DMS53 (cell line): ENCODE results near the gene HS2ST1.
"Not testable (repeated sequence)": the region's sequence is repeated elsewhere in the genome, so short reads cannot be mapped to it uniquely, and the experiment has no call there.

Experiments
- DNase-seq: peaks from one replicate; lab custom pipeline; 2025; lab: John Stamatoyannopoulos, UW

HS2ST1 gene

DNA sequence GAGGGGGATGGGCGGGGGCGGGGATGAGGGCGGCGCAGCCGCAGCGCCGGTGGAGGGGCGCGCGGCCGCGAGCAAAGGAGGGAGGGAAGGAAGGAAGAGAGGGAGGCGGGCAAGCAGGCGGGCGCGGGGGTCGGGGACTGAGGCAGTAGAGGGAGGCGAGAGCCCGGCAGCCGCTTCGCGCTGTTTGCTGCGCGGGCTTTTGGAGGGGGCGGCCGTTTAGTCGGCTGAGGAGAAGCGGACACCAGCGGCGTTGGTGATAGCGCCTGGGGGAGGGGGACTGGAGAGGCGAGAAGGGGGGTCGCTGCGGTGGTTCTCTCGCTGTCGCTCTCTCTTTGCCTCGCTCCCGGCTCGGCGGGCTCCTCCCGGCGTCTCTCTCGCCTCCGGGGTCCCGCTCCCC, at the start of gene HS2ST1:
TSS of gene HS2ST1 (plus strand) at position 35 of the 397 bp plus-strand sequence.
- DNase-seq: no peak

DNA sequence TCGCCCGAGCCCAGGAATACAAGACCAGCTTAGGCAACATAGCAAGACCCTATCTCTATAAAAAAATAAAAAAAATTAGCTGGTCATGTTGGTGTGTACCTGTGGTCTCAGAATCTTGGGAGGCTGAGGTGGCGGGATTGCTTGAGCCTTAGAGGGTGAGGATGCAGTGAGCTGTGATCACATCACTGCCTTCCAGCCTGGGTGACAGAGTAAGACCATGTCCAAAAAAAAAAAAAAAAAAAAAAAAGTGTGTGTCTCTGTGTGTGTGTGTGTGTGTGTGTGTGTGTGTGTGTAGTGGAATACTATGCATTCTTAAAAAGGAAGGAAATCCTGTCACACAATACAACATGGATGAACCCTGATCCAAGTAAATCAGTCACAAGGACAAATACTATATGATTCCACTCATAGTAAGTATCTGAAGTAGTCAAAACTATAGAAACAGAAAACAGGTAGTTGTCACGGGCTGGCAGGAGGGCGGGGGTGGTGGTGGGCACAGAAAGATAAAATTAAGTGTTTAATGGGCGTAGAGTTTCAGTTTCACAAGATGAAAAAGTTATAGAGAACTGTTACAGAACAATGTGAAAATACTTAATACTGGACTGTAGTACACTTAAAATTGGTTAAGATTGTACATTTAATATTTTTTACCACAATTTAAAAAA, 48.3 kb upstream of the HS2ST1 start:
- no peak for DNase-seq

DNA sequence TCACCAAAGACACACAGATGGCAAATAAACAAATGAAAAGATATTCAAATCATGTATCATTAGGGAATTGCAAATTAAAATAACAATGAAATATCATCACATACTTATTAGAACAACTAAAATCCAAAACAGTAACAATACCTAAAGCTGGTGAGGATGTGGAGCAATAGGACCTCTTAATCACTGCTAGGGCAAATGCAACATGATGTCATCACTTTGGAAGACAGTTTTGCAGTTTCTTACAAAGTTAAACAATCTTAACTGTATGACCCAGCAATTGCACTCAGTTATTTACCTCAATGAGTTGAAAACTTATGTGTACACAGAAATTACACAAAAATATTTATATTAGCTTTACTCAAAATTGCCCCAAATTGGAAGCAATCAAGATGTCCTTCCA, 47.8 kb upstream of the HS2ST1 start:
- DNase-seq: no peak

DNA sequence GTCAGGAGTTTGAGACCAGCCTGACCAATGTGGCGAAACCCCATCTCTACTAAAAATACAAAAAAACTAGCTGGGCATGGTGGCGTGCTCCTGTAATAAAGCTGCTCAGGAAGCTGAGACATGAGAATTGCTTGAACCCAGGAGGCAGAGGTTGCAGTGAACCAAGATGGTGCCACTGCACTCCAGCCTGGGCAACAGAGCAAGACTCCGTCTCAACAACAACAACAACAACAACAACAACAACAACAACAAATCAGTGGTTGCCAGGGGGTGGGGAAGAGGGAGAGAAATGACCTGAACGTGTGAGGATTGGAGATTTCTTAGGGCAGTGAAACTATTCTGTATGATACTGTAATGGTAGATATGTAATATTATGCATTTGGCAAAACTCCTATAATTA, 47.2 kb upstream of the HS2ST1 start:
- DNase-seq: not testable (repeated sequence)

DNA sequence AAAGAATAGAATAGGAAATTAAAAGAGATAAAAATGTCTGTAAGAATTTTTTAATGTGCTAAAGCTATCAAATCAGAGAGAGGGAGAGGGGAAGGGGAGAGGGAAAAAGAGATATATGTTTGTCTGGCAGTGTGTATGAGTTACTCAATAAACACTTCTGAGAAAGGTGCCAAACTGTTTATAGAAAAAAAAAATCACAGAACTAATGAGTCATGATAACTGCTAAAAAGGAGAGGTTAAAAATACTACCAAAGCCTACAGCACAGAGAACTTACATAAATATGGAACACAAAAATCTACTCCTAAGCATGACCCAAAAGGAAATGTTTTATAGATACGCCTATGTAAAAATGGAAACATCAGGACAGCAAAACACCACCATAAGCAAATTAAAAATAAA, 46.0 kb upstream of the HS2ST1 start:
- peak; percentile 20 for DNase-seq

DNA sequence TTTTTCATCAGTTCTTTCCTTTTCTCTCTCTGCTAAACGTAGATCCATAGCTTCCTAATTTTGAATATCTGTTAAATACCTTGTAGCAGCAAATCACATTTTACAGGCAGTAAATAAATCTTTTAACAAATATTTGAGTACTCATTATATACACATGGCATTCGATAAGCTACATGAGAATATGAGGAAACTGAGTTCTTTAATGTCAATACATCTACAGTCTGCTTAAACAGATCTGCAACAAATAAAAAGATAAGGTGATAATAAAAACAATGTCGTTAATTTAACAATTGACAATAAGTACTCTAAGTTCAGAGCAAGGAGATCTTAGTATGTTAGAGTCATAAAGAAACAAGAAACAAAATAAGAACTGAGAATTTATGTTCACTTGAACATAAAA, 43.4 kb upstream of the HS2ST1 start:
- no peak for DNase-seq

DNA sequence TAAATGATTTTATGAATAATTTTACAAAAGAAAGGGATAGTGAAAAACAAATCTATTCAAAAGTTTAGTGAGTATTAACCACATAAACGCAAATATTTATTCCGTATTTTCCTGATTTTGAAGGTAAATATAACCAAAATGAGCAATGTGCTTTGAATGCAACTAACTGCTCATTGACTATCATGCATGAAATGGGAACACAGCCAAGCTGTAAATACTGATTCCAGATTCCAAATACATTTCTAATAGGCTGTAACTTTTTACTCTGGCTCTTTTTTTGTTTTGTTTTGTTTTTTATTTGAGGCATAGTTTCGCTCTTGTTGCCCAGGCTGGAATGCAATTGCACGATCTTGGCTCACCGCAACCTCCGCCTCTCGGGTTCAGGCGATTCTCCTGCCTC, 42.3 kb upstream of the HS2ST1 start:
- no peak for DNase-seq

DNA sequence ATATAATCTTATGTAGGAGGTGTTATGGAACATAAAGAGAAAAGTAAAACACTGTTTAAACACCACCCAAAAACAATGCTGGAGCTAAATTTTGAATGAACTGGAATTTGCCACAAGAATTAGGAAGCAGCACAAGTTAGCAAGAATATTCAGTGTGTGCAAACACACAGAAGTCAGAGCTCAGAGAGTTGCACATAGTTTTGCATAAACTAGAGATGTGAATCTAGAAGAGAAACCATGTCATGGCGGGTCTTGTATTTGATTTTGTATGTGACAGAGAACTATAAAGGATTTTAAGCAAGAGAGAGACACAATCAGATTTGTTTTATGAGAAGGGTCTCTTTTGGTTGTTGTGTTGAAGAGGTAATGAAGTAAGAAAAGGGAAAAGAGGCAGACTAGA, 38.7 kb upstream of the HS2ST1 start:
- no peak for DNase-seq

DNA sequence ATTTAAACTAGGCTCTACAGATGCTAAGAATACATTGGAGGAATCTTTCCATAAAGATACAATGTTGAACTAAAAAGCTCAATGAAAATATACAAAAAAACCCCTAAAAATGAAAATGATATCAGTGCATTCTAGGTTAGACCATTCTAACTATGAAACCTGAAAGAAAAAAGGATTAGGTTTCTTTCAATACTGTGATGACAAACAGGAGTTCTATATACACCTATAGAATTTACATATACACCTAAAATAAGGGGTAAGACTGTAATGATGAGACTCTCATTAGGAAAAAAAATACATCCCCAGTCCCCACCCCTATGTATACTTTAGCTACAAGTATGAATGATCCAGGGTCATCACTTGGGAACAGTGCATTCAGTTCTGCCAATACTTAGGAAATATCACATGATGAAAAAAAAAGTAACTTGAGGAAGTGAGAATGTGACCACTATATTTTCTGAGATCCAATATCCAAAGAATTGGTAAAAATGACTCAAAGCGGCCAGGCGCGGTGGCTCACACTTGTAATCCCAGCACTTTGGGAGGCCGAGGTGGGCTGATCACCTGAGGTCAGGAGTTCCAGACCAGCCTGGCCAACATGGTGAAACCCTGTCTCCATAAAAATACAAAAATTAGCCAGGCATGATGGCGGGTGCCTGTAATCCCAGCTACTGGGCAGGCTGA, 26.8 kb upstream of the HS2ST1 start:
- no peak for DNase-seq

DNA sequence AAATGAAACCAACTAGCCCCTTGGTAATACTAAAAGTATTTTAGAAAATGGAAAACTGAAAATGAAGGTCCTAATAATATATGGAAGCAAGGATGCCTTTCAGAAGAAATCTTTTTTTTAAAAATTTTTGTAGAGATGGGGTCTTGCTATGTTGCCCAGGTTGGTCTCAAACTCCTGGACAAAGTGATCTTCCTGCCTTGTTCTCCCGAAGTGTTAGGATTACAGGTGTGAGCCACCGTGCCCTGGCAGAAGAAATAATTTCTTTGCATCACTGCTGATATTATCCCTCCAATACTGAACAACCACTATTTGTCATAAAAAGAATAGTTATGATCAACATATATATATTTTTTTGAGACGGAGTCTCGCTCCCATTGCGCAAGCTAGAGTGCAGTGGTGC, 26.1 kb upstream of the HS2ST1 start:
- DNase-seq: no peak

DNA sequence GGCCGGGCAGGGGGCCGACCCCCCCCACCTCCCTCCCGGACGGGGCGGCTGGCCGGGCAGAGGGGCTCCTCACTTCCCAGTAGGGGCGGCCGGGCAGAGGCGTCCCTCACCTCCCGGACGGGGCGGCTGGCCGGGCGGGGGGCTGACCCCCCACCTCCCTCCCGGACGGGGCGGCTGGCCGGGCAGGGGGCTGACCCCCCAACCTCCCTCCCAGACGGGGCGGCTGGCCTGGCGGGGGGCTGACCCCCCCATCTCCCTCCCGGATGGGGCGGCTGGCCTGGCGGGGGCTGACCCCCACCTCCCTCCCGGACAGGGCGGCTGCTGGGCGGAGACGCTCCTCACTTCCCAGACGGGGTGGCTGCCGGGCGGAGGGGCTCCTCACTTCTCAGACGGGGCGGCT, 15.0 kb upstream of the HS2ST1 start:
- DNase-seq: not testable (repeated sequence)

DNA sequence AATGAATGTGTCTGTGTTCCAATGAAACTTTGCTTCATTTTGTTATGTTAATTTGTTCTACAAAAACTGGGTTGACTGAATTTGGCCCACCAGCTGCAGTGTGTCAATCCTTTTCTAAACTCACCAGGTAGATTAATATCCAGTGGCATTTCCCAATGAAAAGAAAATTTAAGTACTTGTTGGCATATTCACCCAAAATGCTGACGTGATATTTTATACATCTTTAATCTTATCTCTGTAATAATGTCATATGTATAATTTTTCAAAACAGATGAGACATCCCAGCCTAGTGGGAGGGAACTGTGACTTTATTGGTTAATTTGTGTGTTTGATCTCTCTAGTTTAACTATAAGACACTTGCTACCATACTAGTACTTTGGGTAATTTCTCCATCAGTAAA, 8.6 kb upstream of the HS2ST1 start:
- no peak for DNase-seq

DNA sequence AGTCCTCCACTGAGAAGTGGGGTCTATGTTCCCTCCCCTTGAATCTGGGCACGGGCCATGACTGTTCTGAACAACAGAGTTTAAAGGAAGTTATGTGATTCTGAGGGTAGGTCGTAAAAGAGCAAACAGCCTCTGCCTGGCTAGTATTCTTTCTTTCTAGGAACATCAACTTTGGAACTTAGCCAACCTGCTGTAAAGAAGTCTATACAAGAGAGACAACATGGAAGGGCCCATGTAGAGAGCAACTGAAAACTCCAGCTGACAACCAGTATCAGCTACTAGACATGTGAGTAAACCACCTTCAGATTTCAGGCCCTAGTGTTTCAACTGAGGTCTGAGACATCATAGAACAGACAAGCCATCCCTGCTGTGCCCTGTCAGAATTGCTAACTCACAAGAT, 8.0 kb upstream of the HS2ST1 start:
- DNase-seq: no peak

DNA sequence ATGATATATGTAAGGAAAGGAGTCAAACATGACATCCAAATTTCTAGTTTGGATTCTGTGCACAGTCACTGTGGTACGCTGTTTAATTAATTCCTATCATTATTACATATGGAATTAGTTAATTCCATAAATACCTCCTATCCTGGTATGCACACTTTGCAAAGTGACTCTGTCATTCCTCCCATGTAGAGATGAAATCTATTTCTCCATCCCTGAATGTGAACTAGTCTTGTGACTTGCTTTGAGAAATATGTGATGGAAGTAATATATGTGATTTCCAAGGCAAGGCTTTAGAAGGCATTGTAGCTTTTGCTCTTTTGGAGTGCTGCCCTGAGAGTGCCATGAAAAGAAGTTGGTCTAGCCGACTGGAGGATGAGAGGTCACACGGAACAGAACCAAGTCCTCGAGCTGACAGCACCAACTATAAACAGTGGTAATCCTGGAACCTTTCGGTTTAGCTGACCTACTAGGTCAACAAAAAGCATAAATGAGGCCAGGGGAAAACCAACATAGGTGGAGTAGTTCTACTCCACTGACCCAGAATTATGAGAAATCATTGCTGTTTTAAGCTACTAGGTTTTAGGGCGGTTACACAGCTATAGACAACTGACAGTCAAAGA, 2.0 kb upstream of the HS2ST1 start:
- DNase-seq: no peak

DNA sequence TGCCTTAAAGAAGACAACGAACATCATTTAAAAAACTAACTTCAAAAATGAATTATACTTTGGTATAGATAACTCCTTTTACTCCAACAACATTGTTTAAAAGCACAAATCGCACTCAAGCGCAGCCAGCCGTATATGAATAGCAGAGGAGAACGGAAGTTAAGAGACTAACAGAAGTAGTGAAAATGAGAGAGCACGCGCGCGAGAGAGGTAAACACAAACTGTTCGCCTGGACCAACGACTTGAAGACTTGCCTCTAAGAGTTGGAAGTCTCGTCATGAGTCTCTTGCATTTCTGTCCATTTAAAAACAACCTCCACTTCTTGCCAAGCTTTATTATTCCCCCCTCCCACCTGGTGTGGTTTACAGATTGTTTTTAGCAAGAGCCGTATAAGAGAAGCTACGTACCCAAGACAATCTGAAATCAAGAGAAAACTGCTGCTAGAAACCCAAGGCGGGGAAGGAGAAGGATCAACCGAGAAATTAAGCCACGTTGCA, 988 bp upstream of the HS2ST1 start:
- peak; percentile 74 for DNase-seq

DNA sequence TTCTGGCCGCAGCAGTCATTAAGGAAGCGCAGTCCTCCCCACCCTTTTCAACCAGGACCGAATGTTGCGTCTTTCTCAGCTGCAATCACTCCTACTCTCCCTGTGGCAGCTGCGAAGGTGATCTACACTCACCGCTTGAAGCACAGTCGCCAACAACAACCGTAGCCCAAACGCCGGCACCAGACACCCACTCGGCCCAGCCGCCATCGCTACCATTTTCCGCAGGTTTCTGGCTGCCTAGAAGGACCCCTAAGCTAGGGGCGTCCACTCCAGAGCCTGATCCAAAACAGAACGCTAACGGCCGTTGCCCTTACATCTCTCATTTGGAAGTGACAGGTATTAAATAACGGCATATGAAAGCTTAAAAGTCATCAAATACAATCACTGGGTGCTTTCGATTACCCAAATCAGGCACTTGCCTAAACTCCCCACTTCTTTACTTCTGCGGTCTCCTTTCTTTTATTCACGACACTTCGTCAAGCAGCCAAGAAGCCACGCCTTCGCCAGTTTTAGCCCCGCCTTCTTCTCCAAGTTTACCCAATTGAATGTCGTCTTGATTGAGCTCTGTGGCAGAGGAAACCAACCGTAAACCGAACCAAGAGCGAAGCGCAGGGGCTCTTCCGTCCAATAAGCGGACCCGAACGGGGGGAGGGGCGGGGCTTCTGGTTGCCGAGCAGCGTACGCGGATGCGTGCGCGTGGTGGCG, 387 bp upstream of the HS2ST1 start, which contains the start of gene SELENOF:
TSS of gene SELENOF (minus strand) at position 231 of the 705 bp plus-strand sequence. CDS start at position 216, 15 bp downstream.
- DNase-seq: peak; percentile 100

DNA sequence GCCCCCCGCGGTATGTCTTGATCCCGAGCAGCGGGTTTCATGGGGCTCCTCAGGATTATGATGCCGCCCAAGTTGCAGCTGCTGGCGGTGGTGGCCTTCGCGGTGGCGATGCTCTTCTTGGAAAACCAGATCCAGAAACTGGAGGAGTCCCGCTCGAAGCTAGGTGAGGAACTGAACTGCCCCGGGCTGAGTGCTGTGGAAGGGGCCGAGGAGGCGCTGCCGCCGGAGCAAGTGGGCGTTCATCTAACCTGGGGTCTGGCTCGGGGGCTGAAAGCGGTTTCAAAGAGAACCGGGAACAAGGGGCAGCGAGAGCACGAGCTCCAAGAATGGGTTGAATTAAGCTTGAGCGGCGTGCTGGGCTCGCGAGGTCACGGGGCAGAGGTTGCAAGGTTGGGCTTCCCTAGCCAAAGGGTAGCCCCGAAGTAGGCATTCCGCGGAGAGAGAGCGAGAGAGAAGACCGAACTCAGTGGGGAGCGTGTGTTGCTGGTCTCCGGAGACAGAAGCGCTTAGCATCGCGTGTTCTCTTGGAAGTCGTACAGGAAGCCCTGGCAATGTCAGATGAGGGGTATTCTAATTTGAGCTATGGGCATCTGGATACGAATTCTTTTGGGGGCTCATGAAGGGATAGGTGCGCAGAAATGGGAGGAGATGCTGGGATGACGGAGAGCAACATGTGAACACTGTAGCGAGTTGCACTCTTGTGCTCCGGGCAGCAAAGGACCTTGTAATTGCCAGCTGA, 732 bp downstream of the HS2ST1 start:
- DNase-seq: peak; percentile 86

DNA sequence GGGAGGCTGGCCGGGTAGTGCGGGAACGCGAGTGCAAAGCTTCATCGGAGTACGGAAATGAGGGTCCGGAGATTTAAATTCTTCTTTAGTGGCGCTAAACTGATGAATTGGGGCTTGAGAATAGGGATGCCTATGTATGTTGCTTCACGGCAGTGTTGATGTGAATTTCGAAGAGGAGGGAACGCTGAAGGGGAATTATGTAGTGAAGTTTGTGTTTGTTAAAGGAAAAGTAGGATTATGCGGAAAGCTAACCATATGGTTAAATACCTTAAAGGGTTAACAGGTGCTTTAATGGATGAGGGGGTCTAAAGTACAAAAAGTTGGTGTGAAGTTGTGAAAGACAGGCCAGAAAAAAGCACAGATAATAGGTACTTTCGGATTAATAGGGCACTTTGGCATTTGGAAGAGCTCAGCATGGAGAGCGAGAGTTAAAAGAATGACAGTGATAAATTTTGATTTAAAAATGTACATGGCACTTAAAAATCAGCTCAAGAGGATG, 1.4 kb downstream of the HS2ST1 start:
- DNase-seq: no peak

DNA sequence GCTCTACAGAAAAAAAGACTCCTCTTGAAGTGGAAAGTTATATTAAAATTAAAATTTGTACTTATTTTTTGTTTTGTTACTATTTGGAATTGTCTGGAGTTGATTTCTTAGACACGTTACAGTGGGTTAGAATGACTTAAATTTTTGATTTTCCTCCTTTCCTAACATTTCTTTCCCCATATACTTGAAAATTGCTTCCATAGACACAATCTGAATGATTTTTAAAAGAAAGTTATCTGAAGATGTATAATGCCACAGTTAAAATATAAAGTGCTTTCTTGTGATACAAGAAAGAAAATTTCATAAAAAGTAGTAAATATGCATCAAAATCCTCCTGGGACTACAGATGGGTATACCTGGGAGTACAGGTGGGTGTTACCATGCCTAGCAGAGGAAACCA, 2.3 kb downstream of the HS2ST1 start:
- no peak for DNase-seq

DNA sequence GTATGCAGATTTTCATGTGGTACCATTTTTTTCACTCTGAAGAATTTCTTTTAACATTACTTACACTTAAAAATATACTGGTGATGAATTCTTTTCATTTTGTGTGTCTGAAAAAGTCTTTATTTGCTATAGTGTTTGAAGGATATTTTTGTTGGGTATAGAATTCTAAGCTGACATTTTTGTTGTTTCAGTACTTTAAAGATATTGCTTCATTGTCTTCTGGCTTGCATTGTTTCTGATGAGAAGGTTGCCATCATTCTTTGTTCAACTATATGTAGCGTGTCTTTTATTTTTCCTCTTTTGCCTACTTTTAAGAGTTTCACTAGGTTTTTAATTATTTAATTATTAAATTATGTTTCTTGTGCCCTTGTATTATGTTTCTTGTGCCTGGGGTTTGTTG, 8.0 kb downstream of the HS2ST1 start:
- no peak for DNase-seq

DNA sequence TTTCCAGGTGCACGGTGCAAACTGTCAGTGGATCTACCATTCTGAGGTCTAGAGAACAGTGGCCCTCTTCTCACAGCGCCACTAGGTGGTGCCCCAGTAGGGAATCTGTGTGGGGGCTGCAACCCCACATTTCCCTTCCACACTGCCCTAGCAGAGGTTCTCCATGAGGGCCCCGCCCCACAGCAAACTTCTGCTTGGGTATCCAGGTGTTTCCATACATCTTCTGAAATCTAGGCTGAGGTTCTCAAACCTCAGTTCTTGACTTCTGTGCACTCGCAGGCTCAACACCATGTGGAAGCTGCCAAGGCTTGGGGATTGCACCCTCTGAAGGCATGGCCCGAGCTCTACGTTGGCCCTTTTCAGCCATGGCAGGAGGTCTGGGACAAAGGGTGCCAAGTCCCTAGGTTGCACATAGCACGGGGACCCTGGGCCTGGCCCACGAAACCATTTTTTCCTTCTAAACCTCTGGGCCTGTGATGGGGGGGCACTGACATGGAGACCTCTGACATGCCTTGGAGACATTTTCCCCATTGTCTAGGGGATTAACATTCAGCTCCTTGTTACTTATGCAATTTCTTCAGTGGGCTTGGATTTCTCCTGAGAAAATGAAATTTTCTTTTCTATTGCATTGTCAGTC, 10.0 kb downstream of the HS2ST1 start:
- no peak for DNase-seq
